ENCODE measurements around the gene NR1D2. TPM values are rescaled to one million over a fixed set of nuclear protein-coding genes. Genes with fewer than 3 reads are reported as not detected.

The NR1D2 gene
- total RNA-seq, 6 donors from 2014 or later = 19.6 to 52.4 (median 38.9) TPM

DNA sequence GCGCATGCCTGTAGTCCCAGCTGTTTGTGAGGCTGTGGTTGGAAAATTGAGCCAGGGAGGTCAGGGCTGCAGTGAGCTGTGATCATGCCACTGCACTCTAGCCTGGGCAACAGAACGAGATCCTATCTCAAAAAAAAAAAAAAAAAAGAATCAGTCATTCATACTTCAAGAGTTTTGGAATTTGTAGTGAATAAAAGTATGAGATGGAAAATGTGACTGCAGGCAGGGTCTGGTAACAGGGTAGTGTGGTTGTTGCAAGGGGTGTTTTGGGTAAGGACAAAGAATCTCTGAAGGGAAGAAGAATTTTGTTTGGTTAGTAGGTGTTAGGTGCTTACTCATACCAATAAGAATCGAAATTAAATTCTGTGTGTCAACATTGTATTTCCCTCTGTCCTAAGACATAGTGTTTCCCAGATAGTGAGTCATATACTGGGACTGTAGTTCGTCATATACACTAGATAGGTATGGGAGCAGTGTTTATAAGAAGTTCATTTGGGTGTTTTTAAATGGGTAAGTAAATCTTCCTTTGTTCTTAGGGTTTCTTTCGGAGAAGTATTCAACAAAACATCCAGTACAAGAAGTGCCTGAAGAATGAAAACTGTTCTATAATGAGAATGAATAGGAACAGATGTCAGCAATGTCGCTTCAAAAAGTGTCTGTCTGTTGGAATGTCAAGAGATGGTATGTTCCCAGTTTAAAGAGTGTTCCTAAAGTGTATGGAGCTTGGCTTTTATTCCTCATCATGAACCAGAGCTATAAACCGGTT lies 14.2 kb downstream of the NR1D2 start:
- H3K9me3 ChIP-seq = no peaks in the 10 kb centered on the region
- peaks cover 0 to 50% (median 9%) of the 10 kb centered on the region in 4 donors for H3K36me3 ChIP-seq
- DNase-seq (no peak), ATAC-seq (ENCODE audit: low FRiP score in 2 of 2) (peak; percentile 38 to 43)
- H3K4me1 ChIP-seq = peaks cover 0 to 23% (median 7%) of the 10 kb centered on the region in 4 donors
- H3K27me3 ChIP-seq = no peaks in the 10 kb centered on the region
- H3K4me3 ChIP-seq = no peak overlapping the region
- 73% methylated on average over 7 of the region's 7 CpGs for WGBS, 2 donors
- TF ChIP-seq EP300 (IDR thresholded peaks at IDR 0.05) (peak in 1 of 4 donors; percentile 16), POLR2A (IDR thresholded peaks at IDR 0.05) (no peak)
- peak overlapping the region in 3 of 4 donors; percentile 2 to 61 (median 39) for H3K27ac ChIP-seq

DNA sequence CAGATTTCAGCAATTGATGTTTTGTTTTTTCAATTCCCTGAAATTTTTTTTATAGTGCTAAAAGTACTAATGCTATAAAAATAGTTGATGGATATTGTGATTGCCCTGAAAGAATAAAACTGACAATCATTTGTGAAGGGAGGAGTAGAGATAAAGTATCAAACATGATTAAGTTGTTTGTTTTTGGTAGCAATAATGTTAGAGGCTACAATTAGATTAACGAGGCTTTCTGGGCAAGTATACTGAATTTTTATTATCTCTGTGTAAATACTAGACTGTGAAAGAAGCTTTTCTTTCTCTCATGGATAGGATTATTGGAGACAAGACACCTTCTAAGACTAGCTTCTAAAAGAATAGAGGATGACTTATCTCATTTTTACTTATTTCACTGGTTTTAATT lies 15.6 kb downstream of the NR1D2 start:
- 69 to 71% methylated on average over 1 of the region's 1 CpG for WGBS, 2 donors
- peaks cover 4 to 56% (median 10%) of the 10 kb centered on the region in 4 donors for H3K36me3 ChIP-seq
- no peak for ATAC-seq (ENCODE audit: low FRiP score in 2 of 2)

DNA sequence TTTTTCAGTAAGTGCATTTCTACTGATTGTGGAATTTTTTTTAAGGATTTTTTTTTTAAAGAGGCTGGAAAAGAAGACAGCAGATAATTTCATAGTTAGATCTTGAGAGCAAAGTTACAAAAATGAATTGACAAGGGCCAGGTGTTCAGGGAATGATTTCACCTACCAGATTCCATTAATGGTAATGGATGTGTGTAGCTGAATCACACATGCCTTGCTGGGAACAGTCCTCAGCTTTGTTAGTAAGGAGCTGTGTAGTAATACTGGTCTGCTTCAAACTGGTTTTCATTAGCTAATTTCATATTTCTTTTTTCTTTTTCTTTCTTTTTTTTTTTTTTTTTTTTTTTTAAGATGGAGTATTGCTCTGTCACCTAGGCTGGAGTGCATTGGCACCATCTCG lies 16.0 kb downstream of the NR1D2 start:
- H3K27ac ChIP-seq = peak overlapping the region in 1 of 4 donors; percentile 8
- no peak for DNase-seq
- ATAC-seq (ENCODE audit: low FRiP score in 2 of 2) = no peak
- H3K36me3 ChIP-seq = peaks cover 5 to 55% (median 10%) of the 10 kb centered on the region in 4 donors
- H3K4me1 ChIP-seq = peaks cover 0 to 15% (median 9%) of the 10 kb centered on the region in 4 donors
- TF ChIP-seq EP300 (IDR thresholded peaks at IDR 0.05) (no peak), POLR2A (IDR thresholded peaks at IDR 0.05) (no peak), POLR2AphosphoS5 (IDR thresholded peaks at IDR 0.05) (no peak)
- TF ChIP-seq, protein P1, sequence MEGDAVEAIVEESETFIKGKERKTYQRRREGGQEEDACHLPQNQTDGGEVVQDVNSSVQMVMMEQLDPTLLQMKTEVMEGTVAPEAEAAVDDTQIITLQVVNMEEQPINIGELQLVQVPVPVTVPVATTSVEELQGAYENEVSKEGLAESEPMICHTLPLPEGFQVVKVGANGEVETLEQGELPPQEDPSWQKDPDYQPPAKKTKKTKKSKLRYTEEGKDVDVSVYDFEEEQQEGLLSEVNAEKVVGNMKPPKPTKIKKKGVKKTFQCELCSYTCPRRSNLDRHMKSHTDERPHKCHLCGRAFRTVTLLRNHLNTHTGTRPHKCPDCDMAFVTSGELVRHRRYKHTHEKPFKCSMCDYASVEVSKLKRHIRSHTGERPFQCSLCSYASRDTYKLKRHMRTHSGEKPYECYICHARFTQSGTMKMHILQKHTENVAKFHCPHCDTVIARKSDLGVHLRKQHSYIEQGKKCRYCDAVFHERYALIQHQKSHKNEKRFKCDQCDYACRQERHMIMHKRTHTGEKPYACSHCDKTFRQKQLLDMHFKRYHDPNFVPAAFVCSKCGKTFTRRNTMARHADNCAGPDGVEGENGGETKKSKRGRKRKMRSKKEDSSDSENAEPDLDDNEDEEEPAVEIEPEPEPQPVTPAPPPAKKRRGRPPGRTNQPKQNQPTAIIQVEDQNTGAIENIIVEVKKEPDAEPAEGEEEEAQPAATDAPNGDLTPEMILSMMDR (IDR thresholded peaks at IDR 0.05) = no peak
- H3K9me3 ChIP-seq = no peaks in the 10 kb centered on the region
- 89 to 100% methylated on average over 1 of the region's 1 CpG for WGBS, 2 donors
- H3K27me3 ChIP-seq = no peaks in the 10 kb centered on the region
- no peak overlapping the region for H3K4me3 ChIP-seq

More for the DNA sequence above, 15.6 kb downstream of the NR1D2 start:
- TF ChIP-seq EP300 (IDR thresholded peaks at IDR 0.05) (no peak), POLR2A (IDR thresholded peaks at IDR 0.05) (no peak), POLR2AphosphoS5 (IDR thresholded peaks at IDR 0.05) (no peak)
- TF ChIP-seq, protein P1 (IDR thresholded peaks at IDR 0.05) = no peak
- Histone ChIP-seq H3K27ac (peak overlapping the region in 1 of 4 donors; percentile 8), H3K27me3 (no peaks in the 10 kb centered on the region), H3K9me3 (no peaks in the 10 kb centered on the region), H3K4me1 (peaks cover 0 to 15% (median 9%) of the 10 kb centered on the region in 4 donors), H3K4me3 (no peak overlapping the region)
- DNase-seq = no peak

DNA sequence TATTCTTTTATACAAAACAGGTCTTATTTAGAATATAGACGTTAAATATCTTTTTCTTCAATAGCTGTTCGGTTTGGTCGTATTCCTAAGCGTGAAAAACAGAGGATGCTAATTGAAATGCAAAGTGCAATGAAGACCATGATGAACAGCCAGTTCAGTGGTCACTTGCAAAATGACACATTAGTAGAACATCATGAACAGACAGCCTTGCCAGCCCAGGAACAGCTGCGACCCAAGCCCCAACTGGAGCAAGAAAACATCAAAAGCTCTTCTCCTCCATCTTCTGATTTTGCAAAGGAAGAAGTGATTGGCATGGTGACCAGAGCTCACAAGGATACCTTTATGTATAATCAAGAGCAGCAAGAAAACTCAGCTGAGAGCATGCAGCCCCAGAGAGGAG lies 16.8 kb downstream of the NR1D2 start:
- TF ChIP-seq POLR2AphosphoS5 (IDR thresholded peaks at IDR 0.05) = no peak
- no peak for TF ChIP-seq POLR2A (IDR thresholded peaks at IDR 0.05)
- TF ChIP-seq, protein P1 (IDR thresholded peaks at IDR 0.05) = no peak
- no peak for TF ChIP-seq EP300 (IDR thresholded peaks at IDR 0.05)

DNA sequence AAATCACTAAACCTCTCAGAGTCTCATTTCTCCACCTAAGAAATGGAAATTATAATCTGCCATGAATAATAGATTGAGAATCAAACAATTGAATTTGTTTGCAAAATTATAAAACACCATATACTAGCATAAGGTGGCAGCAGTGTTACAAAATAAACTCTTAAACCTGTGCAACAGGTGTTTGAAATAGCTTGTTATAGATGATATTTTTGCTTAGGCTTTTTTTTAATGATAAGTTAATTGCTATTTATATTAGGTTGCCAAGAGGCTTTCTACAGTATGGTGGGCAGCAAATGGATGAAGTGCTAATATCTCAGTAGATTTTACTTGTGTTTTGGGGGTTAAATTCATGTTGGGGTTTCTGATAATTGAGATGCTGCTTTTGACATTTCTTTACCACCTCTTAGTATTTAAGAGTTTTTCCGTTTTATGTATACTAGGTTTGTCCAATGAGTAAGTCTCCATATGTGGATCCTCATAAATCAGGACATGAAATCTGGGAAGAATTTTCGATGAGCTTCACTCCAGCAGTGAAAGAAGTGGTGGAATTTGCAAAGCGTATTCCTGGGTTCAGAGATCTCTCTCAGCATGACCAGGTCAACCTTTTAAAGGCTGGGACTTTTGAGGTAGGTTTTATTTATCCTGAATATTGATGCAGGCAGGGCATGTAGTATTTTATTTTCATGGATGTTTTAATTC lies 19.6 kb downstream of the NR1D2 start:
- TF ChIP-seq POLR2A (IDR thresholded peaks at IDR 0.05) (no peak), EP300 (IDR thresholded peaks at IDR 0.05) (no peak), POLR2AphosphoS5 (IDR thresholded peaks at IDR 0.05) (no peak)
- TF ChIP-seq, protein P1 (IDR thresholded peaks at IDR 0.05) = no peak
- ATAC-seq (ENCODE audit: low FRiP score in 2 of 2) (no peak), DNase-seq (no peak)
- WGBS, 2 donors = 81 to 89% methylated on average over 3 of the region's 3 CpGs
- H3K27me3 ChIP-seq = no peaks in the 10 kb centered on the region
- H3K4me3 ChIP-seq = no peak overlapping the region
- peaks cover 0 to 6% (median 1%) of the 10 kb centered on the region in 4 donors for H3K4me1 ChIP-seq
- no peak overlapping the region for H3K27ac ChIP-seq
- H3K36me3 ChIP-seq = peaks cover 6 to 71% (median 11%) of the 10 kb centered on the region in 4 donors
- H3K9me3 ChIP-seq = no peaks in the 10 kb centered on the region

More for the DNA sequence above, 16.8 kb downstream of the NR1D2 start:
- peaks cover 6 to 55% (median 10%) of the 10 kb centered on the region in 4 donors for H3K36me3 ChIP-seq
- no peak for ATAC-seq (ENCODE audit: low FRiP score in 2 of 2)
- no peak for DNase-seq
- H3K4me3 ChIP-seq = no peak overlapping the region
- no peak overlapping the region for H3K27ac ChIP-seq
- no peaks in the 10 kb centered on the region for H3K27me3 ChIP-seq
- H3K9me3 ChIP-seq = no peaks in the 10 kb centered on the region
- peaks cover 0 to 15% (median 9%) of the 10 kb centered on the region in 4 donors for H3K4me1 ChIP-seq
- 96% methylated on average over 5 of the region's 5 CpGs for WGBS, 2 donors

Measured in upper lobe of left lung (tissue), 6 donors.